ENCODE results near the gene RRM2. TPM values are rescaled to one million over a fixed set of nuclear protein-coding genes. Genes with fewer than 3 reads are reported as not detected.
A peak's percentile ranks its signal among the peaks of the same experiment; 100 is the strongest.
"Not testable (repeated sequence)": the region's sequence is repeated elsewhere in the genome, so short reads cannot be mapped to it uniquely, and the experiment has no call there.

The RRM2 gene
- total RNA-seq, 6 donors from 2014 or later: 2.1 to 12.9 (median 3.2) TPM

- H3K4me3 ChIP-seq: no peak overlapping the region
- H3K36me3 ChIP-seq: no peaks in the 10 kb centered on the region
- no peaks in the 10 kb centered on the region for H3K9me3 ChIP-seq
- ATAC-seq (ENCODE audit: low FRiP score in 2 of 2) (no peak), DNase-seq (no peak)
- 81% methylated on average over 9 of the region's 9 CpGs for WGBS, 2 donors
- H3K27ac ChIP-seq: no peak overlapping the region
- TF ChIP-seq EP300 (IDR thresholded peaks at IDR 0.05) (no peak), POLR2A (IDR thresholded peaks at IDR 0.05) (no peak)
- peaks cover 6 to 16% (median 10%) of the 10 kb centered on the region in 4 donors for H3K4me1 ChIP-seq
- H3K27me3 ChIP-seq: peaks cover 0 to 6% (median 2%) of the 10 kb centered on the region in 4 donors
Observed at GRCh38 chr2:10095175-10095574, 27.4 kb upstream of the RRM2 start.

GRCh38 chr2:10096641-10097040 lies 25.9 kb upstream of the RRM2 start:
- WGBS, 2 donors: 96 to 99% methylated on average over 10 of the region's 10 CpGs
- H3K4me3 ChIP-seq: no peak overlapping the region
- no peaks in the 10 kb centered on the region for H3K9me3 ChIP-seq
- TF ChIP-seq EP300 (IDR thresholded peaks at IDR 0.05): no peak
- no peak for TF ChIP-seq CTCF (IDR thresholded peaks at IDR 0.05)
- no peak for TF ChIP-seq POLR2A (IDR thresholded peaks at IDR 0.05)
- no peak for TF ChIP-seq POLR2AphosphoS5 (IDR thresholded peaks at IDR 0.05)
- no peak overlapping the region for H3K27ac ChIP-seq
- no peaks in the 10 kb centered on the region for H3K27me3 ChIP-seq
- peaks cover 0 to 11% (median 4%) of the 10 kb centered on the region in 4 donors for H3K4me1 ChIP-seq
- no peak for ATAC-seq (ENCODE audit: low FRiP score in 2 of 2)
- no peaks in the 10 kb centered on the region for H3K36me3 ChIP-seq
- DNase-seq: peak in 1 of 2 donors; percentile 30

GRCh38 chr2:10097352-10098148 lies 25.0 kb upstream of the RRM2 start:
- 34 to 49% methylated on average over 11 to 16 of the region's 16 CpGs for WGBS, 2 donors
- no peak overlapping the region for H3K27ac ChIP-seq
- no peak overlapping the region for H3K4me3 ChIP-seq
- H3K36me3 ChIP-seq: no peaks in the 10 kb centered on the region
- no peaks in the 10 kb centered on the region for H3K27me3 ChIP-seq
- H3K4me1 ChIP-seq: peaks cover 0 to 11% (median 4%) of the 10 kb centered on the region in 4 donors
- DNase-seq (peak; percentile 74 to 91), ATAC-seq (ENCODE audit: low FRiP score in 2 of 2) (peak; percentile 87 to 95)
- no peak for TF ChIP-seq POLR2A (IDR thresholded peaks at IDR 0.05)
- TF ChIP-seq CTCF (IDR thresholded peaks at IDR 0.05): peak; percentile 82 to 91 (median 86)
- no peak for TF ChIP-seq EP300 (IDR thresholded peaks at IDR 0.05)
- no peaks in the 10 kb centered on the region for H3K9me3 ChIP-seq

- TF ChIP-seq POLR2AphosphoS5 (IDR thresholded peaks at IDR 0.05) (no peak), POLR2A (IDR thresholded peaks at IDR 0.05) (no peak), EP300 (IDR thresholded peaks at IDR 0.05) (no peak), CTCF (IDR thresholded peaks at IDR 0.05) (no peak)
- Histone ChIP-seq H3K27me3 (no peaks in the 10 kb centered on the region), H3K27ac (no peak overlapping the region), H3K4me3 (no peak overlapping the region), H3K4me1 (peaks cover 0 to 11% (median 4%) of the 10 kb centered on the region in 4 donors), H3K9me3 (no peaks in the 10 kb centered on the region), H3K36me3 (no peaks in the 10 kb centered on the region)
- ATAC-seq (ENCODE audit: low FRiP score in 2 of 2) (no peak), DNase-seq (no peak)
- 49 to 56% methylated on average over 7 of the region's 7 CpGs for WGBS, 2 donors
Observed at GRCh38 chr2:10101491-10101890, 21.0 kb upstream of the RRM2 start.

- Histone ChIP-seq H3K36me3 (no peaks in the 10 kb centered on the region), H3K4me3 (no peak overlapping the region), H3K27me3 (no peaks in the 10 kb centered on the region), H3K27ac (no peak overlapping the region), H3K4me1 (peaks cover 0 to 5% (median 0%) of the 10 kb centered on the region in 4 donors), H3K9me3 (no peaks in the 10 kb centered on the region)
- no peak for TF ChIP-seq CTCF (IDR thresholded peaks at IDR 0.05)
- TF ChIP-seq EP300 (IDR thresholded peaks at IDR 0.05): no peak
- no peak for TF ChIP-seq POLR2A (IDR thresholded peaks at IDR 0.05)
- no peak for TF ChIP-seq POLR2AphosphoS5 (IDR thresholded peaks at IDR 0.05)
- ATAC-seq (ENCODE audit: low FRiP score in 2 of 2) (no peak), DNase-seq (no peak)
- WGBS, 2 donors: 84 to 88% methylated on average over 6 of the region's 6 CpGs
Observed at GRCh38 chr2:10103179-10103578, 19.4 kb upstream of the RRM2 start.

- H3K36me3 ChIP-seq; H3K27ac ChIP-seq; H3K4me3 ChIP-seq; H3K4me1 ChIP-seq; H3K27me3 ChIP-seq; ATAC-seq (ENCODE audit: low FRiP score in 2 of 2); DNase-seq; H3K9me3 ChIP-seq: not testable (repeated sequence)
Observed at GRCh38 chr2:10104906-10105305, 17.6 kb upstream of the RRM2 start.

Measured in upper lobe of left lung (tissue), 6 donors.